Measurements from ENCODE around the gene EBLN2.

EBLN2 gene

GRCh38 chr3:73108750-73109149 lies 47.3 kb downstream of the EBLN2 start:
- DNase-seq = no peak

GRCh38 chr3:73110530-73110929 lies 49.1 kb downstream of the EBLN2 start:
- no peak for DNase-seq
